Measurements from ENCODE around the gene CCNC.

CCNC gene

GRCh38 chr6:99501762-99502161 lies 66.7 kb downstream of the CCNC start:
- H3K9me3 ChIP-seq (ENCODE audit: low read depth, low read length): no peaks in the 10 kb centered on the region
- TF ChIP-seq POLR2AphosphoS5 (IDR thresholded peaks at IDR 0.05; ENCODE audit: borderline replicate concordance, low read depth, low read length) (no peak), EZH2 (IDR thresholded peaks at IDR 0.05) (no peak), FOXP2 (optimal IDR thresholded peaks at IDR 0.05; ENCODE audit: control extremely low read depth, extremely low read length, insufficient read depth) (no peak)
- no peak for DNase-seq (ENCODE audit: low read depth, low spot score)
- peaks cover 38% of the 10 kb centered on the region for H3K36me3 ChIP-seq (ENCODE audit: insufficient read depth, low read length)
- H3K4me3 ChIP-seq: no peak overlapping the region
- no peak overlapping the region for H3K9ac ChIP-seq (ENCODE audit: insufficient read length)
- H3K27ac ChIP-seq: no peak overlapping the region

DNA sequence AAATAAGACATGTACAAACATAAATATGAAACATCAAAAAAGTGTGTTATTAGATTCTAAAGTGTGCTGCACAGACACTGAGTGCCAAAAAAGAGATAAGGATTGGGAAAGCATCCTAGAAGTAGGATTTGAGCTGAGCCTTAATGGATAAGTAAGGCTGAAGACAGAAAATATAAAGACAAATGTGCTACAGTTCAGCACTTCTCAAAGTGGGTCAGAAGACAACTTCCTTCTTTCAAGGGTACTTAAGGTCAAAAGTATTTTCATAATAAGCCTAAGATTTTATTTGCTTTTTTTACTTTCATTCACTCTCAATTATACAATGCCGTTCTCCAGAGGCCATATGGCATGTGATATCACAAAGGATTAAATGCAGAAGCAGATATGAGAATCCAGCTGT lies 70.0 kb downstream of the CCNC start:
- H3K4me3 ChIP-seq: no peak overlapping the region
- DNase-seq (ENCODE audit: low read depth, low spot score): no peak
- peaks cover 20% of the 10 kb centered on the region for H3K36me3 ChIP-seq (ENCODE audit: insufficient read depth, low read length)
- peak overlapping the region; percentile 8 for H3K9ac ChIP-seq (ENCODE audit: insufficient read length)
- TF ChIP-seq EZH2 (IDR thresholded peaks at IDR 0.05) (no peak), POLR2AphosphoS5 (IDR thresholded peaks at IDR 0.05; ENCODE audit: borderline replicate concordance, low read depth, low read length) (no peak), FOXP2 (optimal IDR thresholded peaks at IDR 0.05; ENCODE audit: control extremely low read depth, extremely low read length, insufficient read depth) (no peak)
- peak overlapping the region; percentile 33; the same call in 1 of the 2 replicates for H3K27ac ChIP-seq
- no peaks in the 10 kb centered on the region for H3K9me3 ChIP-seq (ENCODE audit: low read depth, low read length)

GRCh38 chr6:99495466-99495865 lies 73.0 kb downstream of the CCNC start:
- Histone ChIP-seq H3K4me3 (no peak overlapping the region), H3K9ac (ENCODE audit: insufficient read length) (no peak overlapping the region), H3K9me3 (ENCODE audit: low read depth, low read length) (no peaks in the 10 kb centered on the region), H3K27ac (no peak overlapping the region), H3K36me3 (ENCODE audit: insufficient read depth, low read length) (peaks cover under 1% of the 10 kb centered on the region; the same call in 1 of the 2 replicates)
- TF ChIP-seq POLR2AphosphoS5 (IDR thresholded peaks at IDR 0.05; ENCODE audit: borderline replicate concordance, low read depth, low read length) (no peak), FOXP2 (optimal IDR thresholded peaks at IDR 0.05; ENCODE audit: control extremely low read depth, extremely low read length, insufficient read depth) (no peak), EZH2 (IDR thresholded peaks at IDR 0.05) (no peak)
- no peak for DNase-seq (ENCODE audit: low read depth, low spot score)

Data from SK-N-MC (cell line).